ENCODE results near the gene RFXAP. TPM values are rescaled to one million over a fixed set of nuclear protein-coding genes. Genes with fewer than 3 reads are reported as not detected.

RFXAP gene
- total RNA-seq, 1 experiment from 2014 or later, result 8.7 TPM

DNA sequence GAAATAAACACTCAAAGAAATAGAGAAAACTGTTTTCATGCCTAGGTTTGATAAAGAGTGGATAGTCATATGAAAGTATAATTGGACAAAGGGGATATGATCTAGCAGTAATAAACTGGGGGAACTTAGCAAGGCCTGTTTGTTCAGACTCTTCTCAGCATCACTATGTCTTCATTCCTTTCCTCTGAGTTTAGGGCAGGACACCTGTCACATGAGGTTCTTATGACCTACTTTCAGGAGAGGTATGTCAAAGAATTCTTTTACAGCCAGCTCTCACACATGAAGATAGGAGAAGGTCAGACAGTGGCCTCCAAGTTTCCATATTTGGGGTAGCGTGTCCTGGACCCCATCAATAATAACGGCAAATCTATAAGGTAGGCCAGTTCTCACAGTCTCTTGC lies 11.4 kb upstream of the RFXAP start:
- Histone ChIP-seq H4K5ac (ENCODE audit: insufficient read length, low read depth, low read length) (no peak overlapping the region), H3K4ac (ENCODE audit: low read depth, low read length) (no peak overlapping the region), H3T11ph (ENCODE audit: low read length) (no peak overlapping the region), H3K23me2 (ENCODE audit: insufficient read length, low read depth, low read length, poor library complexity, severe bottlenecking) (no peaks in the 10 kb centered on the region), H2AFZ (ENCODE audit: low read length) (no peak overlapping the region), H3K79me2 (ENCODE audit: insufficient read depth, low read length) (no peaks in the 10 kb centered on the region), H3K9ac (ENCODE audit: extremely low read depth, insufficient read length, low read length) (no peak overlapping the region), H3K9me3 (ENCODE audit: control insufficient read depth, low read depth, low read length) (no peaks in the 10 kb centered on the region), H2BK15ac (ENCODE audit: low read depth, low read length) (no peak overlapping the region), H3K23ac (ENCODE audit: insufficient read length, low read depth, low read length) (no peak overlapping the region), H3K4me1 (ENCODE audit: insufficient read depth, low read length) (peaks cover 1% of the 10 kb centered on the region; the same call in 1 of the 2 replicates), H3K27ac (ENCODE audit: insufficient read length, low read depth, low read length) (no peak overlapping the region), H2BK5ac (ENCODE audit: insufficient read length, low read length) (no peak overlapping the region), H2BK120ac (ENCODE audit: low read depth, low read length, poor library complexity, severe bottlenecking) (no peak overlapping the region), H3K18ac (ENCODE audit: insufficient read length, low read depth, low read length) (no peak overlapping the region), H4K8ac (replicated peaks; ENCODE audit: insufficient read length, low read depth, low read length) (no peak overlapping the region), H2BK20ac (ENCODE audit: low read depth, low read length, poor library complexity, severe bottlenecking) (no peak overlapping the region), H3K79me1 (ENCODE audit: insufficient read depth, low read depth, low read length, poor library complexity, severe bottlenecking) (no peaks in the 10 kb centered on the region), H2BK12ac (ENCODE audit: insufficient read length, low read depth, low read length) (no peak overlapping the region), H4K20me1 (ENCODE audit: control insufficient read depth, insufficient read depth, insufficient read length) (no peaks in the 10 kb centered on the region), H4K91ac (ENCODE audit: insufficient read length, low read depth, low read length) (no peak overlapping the region), H3K27me3 (ENCODE audit: insufficient read depth, low read length) (no peaks in the 10 kb centered on the region), H3K56ac (ENCODE audit: insufficient read length, low read depth, low read length) (no peak overlapping the region), H3K14ac (ENCODE audit: insufficient read depth, low read length) (no peak overlapping the region), H2AK5ac (ENCODE audit: insufficient read length, low read length) (no peak overlapping the region), H3K4me2 (ENCODE audit: insufficient read depth, insufficient read length, low read length) (no peak overlapping the region)
- no peaks in the 10 kb centered on the region for H3K27me3 Mint-ChIP-seq (ENCODE audit: low read depth)
- WGBS (ENCODE audit: extremely low coverage, insufficient read length, low lambda C conversion rate), result no CpG with 5 or more reads among the region's 2 CpGs
- H3K27ac Mint-ChIP-seq, result 0 out of 7 replicates have a peak overlapping the region, but pooled peaks of 1 of the 3 experiments have one; percentile 39
- H3K4me1 Mint-ChIP-seq, result peaks cover 10 to 14% of the 10 kb centered on the region in 2 experiments; a peak in 3 of 4 replicates
- no peak overlapping the region for H3K4me3 Mint-ChIP-seq
- DNase-seq, result no peak
- TF ChIP-seq, protein P1, sequence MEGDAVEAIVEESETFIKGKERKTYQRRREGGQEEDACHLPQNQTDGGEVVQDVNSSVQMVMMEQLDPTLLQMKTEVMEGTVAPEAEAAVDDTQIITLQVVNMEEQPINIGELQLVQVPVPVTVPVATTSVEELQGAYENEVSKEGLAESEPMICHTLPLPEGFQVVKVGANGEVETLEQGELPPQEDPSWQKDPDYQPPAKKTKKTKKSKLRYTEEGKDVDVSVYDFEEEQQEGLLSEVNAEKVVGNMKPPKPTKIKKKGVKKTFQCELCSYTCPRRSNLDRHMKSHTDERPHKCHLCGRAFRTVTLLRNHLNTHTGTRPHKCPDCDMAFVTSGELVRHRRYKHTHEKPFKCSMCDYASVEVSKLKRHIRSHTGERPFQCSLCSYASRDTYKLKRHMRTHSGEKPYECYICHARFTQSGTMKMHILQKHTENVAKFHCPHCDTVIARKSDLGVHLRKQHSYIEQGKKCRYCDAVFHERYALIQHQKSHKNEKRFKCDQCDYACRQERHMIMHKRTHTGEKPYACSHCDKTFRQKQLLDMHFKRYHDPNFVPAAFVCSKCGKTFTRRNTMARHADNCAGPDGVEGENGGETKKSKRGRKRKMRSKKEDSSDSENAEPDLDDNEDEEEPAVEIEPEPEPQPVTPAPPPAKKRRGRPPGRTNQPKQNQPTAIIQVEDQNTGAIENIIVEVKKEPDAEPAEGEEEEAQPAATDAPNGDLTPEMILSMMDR (conservative IDR thresholded peaks at IDR 0.05), result no peak
- no peaks in the 10 kb centered on the region for H3K36me3 Mint-ChIP-seq (ENCODE audit: insufficient read depth in 1 of 3, low read depth in 3 of 3)
- no peaks in the 10 kb centered on the region for H3K9me3 Mint-ChIP-seq

All from H9 (cell line).